Activated CD4-positive, alpha-beta T cell treated with anti-CD3 and anti-CD28 coated beads, Interleukin-2, Interleukin-6, amounts not matched to agents 100 ng/mL and 50 ng/mL, durations not matched to agents 16 hours and 8 hours (primary cell): ENCODE results near the gene PLS3.
"Not testable (repeated sequence)": the region's sequence is repeated elsewhere in the genome, so short reads cannot be mapped to it uniquely, and the experiment has no call there.

ENCODE experiments used
- DNase-seq: peaks from one replicate; pipeline ENCODE4 v3.0.0-alpha.2; 2020

Gene PLS3

GRCh38 chrX:115616943-115617563 lies 56.1 kb downstream of the PLS3 start:
- peak; percentile 76 for DNase-seq

- no peak for DNase-seq
Measured at GRCh38 chrX:115622534-115622933, 61.6 kb downstream of the PLS3 start.

- DNase-seq: no peak
Measured at GRCh38 chrX:115624916-115625315, 63.9 kb downstream of the PLS3 start.

- no peak for DNase-seq
Measured at GRCh38 chrX:115625572-115626301, 64.8 kb downstream of the PLS3 start.

- no peak for DNase-seq
Measured at GRCh38 chrX:115630204-115630603, 69.2 kb downstream of the PLS3 start.

- DNase-seq: no peak
Measured at GRCh38 chrX:115632455-115632854, 71.5 kb downstream of the PLS3 start.

- not testable (repeated sequence) for DNase-seq
Measured at GRCh38 chrX:115633397-115633796, 72.4 kb downstream of the PLS3 start.

GRCh38 chrX:115639334-115639880 lies 78.4 kb downstream of the PLS3 start:
- no peak for DNase-seq

GRCh38 chrX:115642311-115642710 lies 81.3 kb downstream of the PLS3 start:
- no peak for DNase-seq

- peak; percentile 60 for DNase-seq
Measured at GRCh38 chrX:115642895-115643530, 82.0 kb downstream of the PLS3 start.

GRCh38 chrX:115644397-115644796 lies 83.4 kb downstream of the PLS3 start:
- not testable (repeated sequence) for DNase-seq

- no peak for DNase-seq
Measured at GRCh38 chrX:115649461-115650063, 88.6 kb downstream of the PLS3 start.

GRCh38 chrX:115650449-115650848 lies 89.5 kb downstream of the PLS3 start:
- DNase-seq: no peak

- peak; percentile 56 for DNase-seq
Measured at GRCh38 chrX:115650916-115651315, 89.9 kb downstream of the PLS3 start.

GRCh38 chrX:115652221-115652620 lies 91.2 kb downstream of the PLS3 start:
- DNase-seq: no peak

- no peak for DNase-seq
Measured at GRCh38 chrX:115665122-115665521, 104.1 kb downstream of the PLS3 start.

GRCh38 chrX:115679460-115679859 lies 118.5 kb downstream of the PLS3 start:
- no peak for DNase-seq

- DNase-seq: no peak
Measured at GRCh38 chrX:115687595-115687994, 126.6 kb downstream of the PLS3 start.

- DNase-seq: no peak
Measured at GRCh38 chrX:115689931-115690330, 129.0 kb downstream of the PLS3 start.

- peak; percentile 75 for DNase-seq
Measured at GRCh38 chrX:115690511-115691216, 129.7 kb downstream of the PLS3 start.

GRCh38 chrX:115693476-115693875 lies 132.5 kb downstream of the PLS3 start:
- DNase-seq: no peak

- no peak for DNase-seq
Measured at GRCh38 chrX:115694028-115694427, 133.1 kb downstream of the PLS3 start.

GRCh38 chrX:115696039-115696438 lies 135.1 kb downstream of the PLS3 start:
- DNase-seq: no peak
